Transverse colon (tissue), 3 donors: Measurements from ENCODE around the gene HEATR9.

Experiments used
- EP300 ChIP-seq: sonication (generic); formaldehyde crosslinking; IDR thresholded peaks from one replicate; pipeline ENCODE4 v1.6.1; 2017; ENCODE audit warnings: antibody characterized with exemption, low read depth
- TF ChIP-seq, protein P1 (sequence below), 5 experiments: fragments of 200-600 bp in 3 of 5; fragments of 450-650 bp in 2 of 5; sonication (generic) in 3 of 5; IDR thresholded peaks; 1 replicate in 2 of 5; 2 replicates in 3 of 5; pipeline ENCODE4 v1.5.1; 2016 to 2017; ENCODE audit warnings: antibody characterized with exemption in 5 of 5, inconsistent platforms in 3 of 5, mild to moderate bottlenecking in 2 of 5, moderate library complexity in 1 of 5

DNA sequence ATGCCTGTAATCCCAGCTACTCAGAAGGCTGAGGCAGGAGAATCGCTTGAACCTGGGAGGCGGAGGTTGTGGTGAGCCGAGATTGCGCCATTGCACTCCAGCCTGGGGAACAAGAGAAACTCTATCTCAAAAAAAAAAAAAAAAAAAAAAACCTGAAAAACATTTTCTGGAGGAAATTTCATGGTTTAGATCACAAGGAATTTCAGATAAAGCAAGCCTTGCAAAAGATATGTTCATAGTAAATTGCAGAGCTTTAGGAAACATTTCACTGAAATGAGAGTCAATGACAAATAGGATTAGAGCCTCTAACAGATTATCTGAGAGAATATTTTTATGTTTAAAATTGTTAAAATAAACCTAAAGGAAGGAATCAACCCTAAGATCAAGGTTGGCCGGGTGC lies 56.2 kb downstream of the HEATR9 start:
- TF ChIP-seq EP300: no peak
- TF ChIP-seq, protein P1, sequence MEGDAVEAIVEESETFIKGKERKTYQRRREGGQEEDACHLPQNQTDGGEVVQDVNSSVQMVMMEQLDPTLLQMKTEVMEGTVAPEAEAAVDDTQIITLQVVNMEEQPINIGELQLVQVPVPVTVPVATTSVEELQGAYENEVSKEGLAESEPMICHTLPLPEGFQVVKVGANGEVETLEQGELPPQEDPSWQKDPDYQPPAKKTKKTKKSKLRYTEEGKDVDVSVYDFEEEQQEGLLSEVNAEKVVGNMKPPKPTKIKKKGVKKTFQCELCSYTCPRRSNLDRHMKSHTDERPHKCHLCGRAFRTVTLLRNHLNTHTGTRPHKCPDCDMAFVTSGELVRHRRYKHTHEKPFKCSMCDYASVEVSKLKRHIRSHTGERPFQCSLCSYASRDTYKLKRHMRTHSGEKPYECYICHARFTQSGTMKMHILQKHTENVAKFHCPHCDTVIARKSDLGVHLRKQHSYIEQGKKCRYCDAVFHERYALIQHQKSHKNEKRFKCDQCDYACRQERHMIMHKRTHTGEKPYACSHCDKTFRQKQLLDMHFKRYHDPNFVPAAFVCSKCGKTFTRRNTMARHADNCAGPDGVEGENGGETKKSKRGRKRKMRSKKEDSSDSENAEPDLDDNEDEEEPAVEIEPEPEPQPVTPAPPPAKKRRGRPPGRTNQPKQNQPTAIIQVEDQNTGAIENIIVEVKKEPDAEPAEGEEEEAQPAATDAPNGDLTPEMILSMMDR (IDR thresholded peaks at IDR 0.05): no peak
